Measurements from ENCODE around the gene CALML4. TPM values are rescaled to one million over a fixed set of nuclear protein-coding genes. Genes with fewer than 3 reads are reported as not detected.

CALML4 gene
- total RNA-seq, 1 donor from 2014 or later = 0.91 TPM

DNA sequence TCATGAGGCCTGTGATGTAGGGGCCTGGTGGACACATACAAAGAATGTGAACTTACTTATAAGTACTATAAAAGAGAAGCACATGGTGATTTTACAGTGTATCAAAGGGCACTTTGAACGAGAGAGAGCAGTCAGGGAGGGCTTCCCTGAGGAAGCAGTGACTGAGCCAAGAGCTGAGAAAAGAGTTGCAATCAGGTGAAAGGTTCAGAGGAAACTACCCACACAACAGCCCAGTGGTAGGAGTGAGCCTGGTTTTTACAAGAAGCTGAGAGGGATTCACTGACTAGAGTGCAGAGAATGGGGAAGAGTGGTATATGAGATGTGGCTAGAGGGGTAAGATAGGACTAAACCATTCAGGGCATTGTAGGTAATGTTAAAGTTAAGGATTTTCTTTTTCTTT is 57.1 kb downstream of the CALML4 start:
- H3K9me3 Mint-ChIP-seq (ENCODE audit: unreplicated experiment) = no peaks in the 10 kb centered on the region
- FAIRE-seq (no peak), DNase-seq (ENCODE audit: low read depth) (no peak)
- H3K79me2 ChIP-seq (ENCODE audit: insufficient read depth, low read length) = peaks cover 3% of the 10 kb centered on the region
- no peak overlapping the region for H3K27ac Mint-ChIP-seq (ENCODE audit: unreplicated experiment)
- no peaks in the 10 kb centered on the region for H3K9me3 ChIP-seq (ENCODE audit: insufficient read depth, low read depth, low read length)
- H3K4me3 Mint-ChIP-seq (ENCODE audit: unreplicated experiment) = no peak overlapping the region
- H3K4me3 ChIP-seq (ENCODE audit: insufficient read depth, low read depth, low read length) = no peak overlapping the region
- H3K27me3 Mint-ChIP-seq (ENCODE audit: low read depth, unreplicated experiment) = no peaks in the 10 kb centered on the region
- no peak for TF ChIP-seq CTCF (IDR thresholded peaks at IDR 0.05; ENCODE audit: insufficient read depth, low read depth, low read length)
- no peak for TF ChIP-seq EZH2 (IDR thresholded peaks at IDR 0.05; ENCODE audit: insufficient read depth, low read length)
- H3K36me3 ChIP-seq (ENCODE audit: insufficient read depth, low read length) = no peaks in the 10 kb centered on the region
- no peak overlapping the region for H3K9ac ChIP-seq (ENCODE audit: low read length)
- H3K4me1 Mint-ChIP-seq (ENCODE audit: low read depth, unreplicated experiment) = peaks cover 10% of the 10 kb centered on the region
- H4K20me1 ChIP-seq (ENCODE audit: insufficient read depth, low read length) = peaks cover 17% of the 10 kb centered on the region
- H3K36me3 Mint-ChIP-seq (ENCODE audit: low read depth, unreplicated experiment) = peaks cover 5% of the 10 kb centered on the region
- no peak overlapping the region for H3K27ac ChIP-seq (ENCODE audit: low read depth, low read length)
- H2AFZ ChIP-seq (ENCODE audit: low read depth, low read length) = no peak overlapping the region
- H3K27me3 ChIP-seq (ENCODE audit: insufficient read depth, low read length) = no peaks in the 10 kb centered on the region
- H3K4me2 ChIP-seq (ENCODE audit: low read length) = no peak overlapping the region
- H3K4me1 ChIP-seq (ENCODE audit: insufficient read depth, low read length) = peaks cover 3% of the 10 kb centered on the region

- Histone ChIP-seq H4K20me1 (ENCODE audit: insufficient read depth, low read length) (peaks cover 12% of the 10 kb centered on the region), H2AFZ (ENCODE audit: low read depth, low read length) (no peak overlapping the region), H3K4me1 (ENCODE audit: insufficient read depth, low read length) (peaks cover 3% of the 10 kb centered on the region), H3K27me3 (ENCODE audit: insufficient read depth, low read length) (no peaks in the 10 kb centered on the region), H3K36me3 (ENCODE audit: insufficient read depth, low read length) (no peaks in the 10 kb centered on the region), H3K9me3 (ENCODE audit: insufficient read depth, low read depth, low read length) (no peaks in the 10 kb centered on the region), H3K79me2 (ENCODE audit: insufficient read depth, low read length) (no peaks in the 10 kb centered on the region), H3K4me2 (ENCODE audit: low read length) (no peak overlapping the region), H3K4me3 (ENCODE audit: insufficient read depth, low read depth, low read length) (no peak overlapping the region), H3K27ac (ENCODE audit: low read depth, low read length) (no peak overlapping the region), H3K9ac (ENCODE audit: low read length) (no peak overlapping the region)
- no peak overlapping the region for H3K4me3 Mint-ChIP-seq (ENCODE audit: unreplicated experiment)
- no peaks in the 10 kb centered on the region for H3K9me3 Mint-ChIP-seq (ENCODE audit: unreplicated experiment)
- TF ChIP-seq CTCF (IDR thresholded peaks at IDR 0.05; ENCODE audit: insufficient read depth, low read depth, low read length) (no peak), EZH2 (IDR thresholded peaks at IDR 0.05; ENCODE audit: insufficient read depth, low read length) (no peak)
- H3K27me3 Mint-ChIP-seq (ENCODE audit: low read depth, unreplicated experiment) = no peaks in the 10 kb centered on the region
- peaks cover 10% of the 10 kb centered on the region for H3K4me1 Mint-ChIP-seq (ENCODE audit: low read depth, unreplicated experiment)
- no peak for DNase-seq (ENCODE audit: low read depth)
- H3K27ac Mint-ChIP-seq (ENCODE audit: unreplicated experiment) = no peak overlapping the region
- FAIRE-seq = no peak
- H3K36me3 Mint-ChIP-seq (ENCODE audit: low read depth, unreplicated experiment) = peaks cover 3% of the 10 kb centered on the region
These were observed 59.4 kb downstream of the CALML4 start for GRCh38 chr15:68145706-68146105.

DNA sequence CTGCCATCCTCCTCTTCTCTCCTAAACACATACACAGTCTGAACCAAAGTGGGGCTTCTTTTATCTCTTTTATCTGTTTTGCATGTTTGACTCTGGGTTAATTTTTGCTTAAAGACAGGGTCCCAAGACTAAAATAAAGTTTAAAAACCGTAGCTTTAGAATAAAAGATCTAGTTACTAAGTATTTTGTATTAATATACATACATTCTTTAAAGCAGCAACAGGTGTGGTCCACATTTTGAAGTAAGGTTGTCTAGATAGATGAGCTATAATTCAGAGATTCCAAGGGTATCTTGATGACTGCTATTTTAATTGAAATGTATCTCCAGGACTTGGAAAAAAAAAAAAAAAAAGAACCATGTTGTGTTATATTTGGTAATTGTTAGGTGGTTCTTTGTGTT is 61.3 kb downstream of the CALML4 start:
- Histone ChIP-seq H3K9ac (ENCODE audit: low read length) (no peak overlapping the region), H3K9me3 (ENCODE audit: insufficient read depth, low read depth, low read length) (no peaks in the 10 kb centered on the region), H3K4me1 (ENCODE audit: insufficient read depth, low read length) (peaks cover 1% of the 10 kb centered on the region), H3K79me2 (ENCODE audit: insufficient read depth, low read length) (peaks cover 3% of the 10 kb centered on the region), H3K27me3 (ENCODE audit: insufficient read depth, low read length) (no peaks in the 10 kb centered on the region), H3K36me3 (ENCODE audit: insufficient read depth, low read length) (no peaks in the 10 kb centered on the region), H3K4me2 (ENCODE audit: low read length) (no peak overlapping the region), H4K20me1 (ENCODE audit: insufficient read depth, low read length) (peaks cover 15% of the 10 kb centered on the region), H3K27ac (ENCODE audit: low read depth, low read length) (no peak overlapping the region), H3K4me3 (ENCODE audit: insufficient read depth, low read depth, low read length) (no peak overlapping the region), H2AFZ (ENCODE audit: low read depth, low read length) (no peak overlapping the region)
- no peaks in the 10 kb centered on the region for H3K9me3 Mint-ChIP-seq (ENCODE audit: unreplicated experiment)
- peaks cover 3% of the 10 kb centered on the region for H3K36me3 Mint-ChIP-seq (ENCODE audit: low read depth, unreplicated experiment)
- no peak overlapping the region for H3K27ac Mint-ChIP-seq (ENCODE audit: unreplicated experiment)
- H3K4me3 Mint-ChIP-seq (ENCODE audit: unreplicated experiment) = no peak overlapping the region
- no peak for DNase-seq (ENCODE audit: low read depth)
- FAIRE-seq = no peak
- TF ChIP-seq CTCF (IDR thresholded peaks at IDR 0.05; ENCODE audit: insufficient read depth, low read depth, low read length) (no peak), EZH2 (IDR thresholded peaks at IDR 0.05; ENCODE audit: insufficient read depth, low read length) (no peak)
- no peaks in the 10 kb centered on the region for H3K27me3 Mint-ChIP-seq (ENCODE audit: low read depth, unreplicated experiment)
- peaks cover 7% of the 10 kb centered on the region for H3K4me1 Mint-ChIP-seq (ENCODE audit: low read depth, unreplicated experiment)
